Panc1 (cell line): ENCODE measurements around the gene SCYL2. TPM values are rescaled to one million over a fixed set of nuclear protein-coding genes. Genes with fewer than 3 reads are reported as not detected.

Experiments
- ATAC-seq: fragments of 200-7000 bp; cut with Tn5 transposase; 2 replicates; pipeline ENCODE4 v1.9.1; 2020; ENCODE audit warnings: mild to moderate bottlenecking, moderate library complexity
- BruUV-seq: library from RNA; stranded (reverse); fragments of 400-500 nt; replicated peaks from 2 replicates; lab custom pipeline; 2021; lab: Mats Ljungman, UMichigan
- CTCF ChIA-PET: fragments of 300-600 bp; sonication (Branson Sonifier 250); formaldehyde crosslinking; loops from one replicate; lab custom pipeline; 2022; ENCODE audit warnings: antibody characterized with exemption; lab: Charles Lee
- POLR2A ChIA-PET: fragments of 300-600 bp; sonication (Branson Sonifier 250); formaldehyde crosslinking; loops from one replicate; lab custom pipeline; 2022; ENCODE audit warnings: antibody characterized with exemption; lab: Charles Lee
- DNase-seq: peaks from one replicate; pipeline ENCODE4 v3.0.0-alpha.2; 2010; ENCODE audit warnings: low read depth, low spot score
- H3K27ac ChIP-seq: 2 replicates; pipeline ENCODE4 v1.5.1; 2011; ENCODE audit warnings: mild to moderate bottlenecking, low read length, inconsistent platforms
- H3K27me3 ChIP-seq: fragments of 200-500 bp; sonication (Bioruptor generic); 2 replicates; pipeline ENCODE4 v1.6.0; 2014; ENCODE audit warnings: low read length, inconsistent platforms; ENCODE audit not compliant: control insufficient read depth, insufficient read depth
- H3K36me3 ChIP-seq: fragments of 200-500 bp; sonication (Bioruptor generic); 2 replicates; pipeline ENCODE4 v1.5.1; 2014; ENCODE audit warnings: inconsistent platforms, mild to moderate bottlenecking, low read length, moderate library complexity; ENCODE audit not compliant: control insufficient read depth, insufficient read depth
- H3K4me1 ChIP-seq: 2 replicates; pipeline ENCODE4 v1.5.1; 2011; ENCODE audit warnings: inconsistent platforms, mild to moderate bottlenecking, low read length, moderate library complexity; ENCODE audit not compliant: control insufficient read depth, insufficient read depth
- H3K4me3 ChIP-seq, 2 experiments: 2 replicates each; pipeline ENCODE4 v1.5.1; 2011 to 2012; ENCODE audit warnings: low read depth in 2 of 2, low read length in 2 of 2, mild to moderate bottlenecking in 2 of 2, inconsistent platforms in 1 of 2, moderate library complexity in 1 of 2
- H3K9me3 ChIP-seq: fragments of 200-500 bp; sonication (Bioruptor generic); 2 replicates; pipeline ENCODE4 v1.5.1; 2014; ENCODE audit warnings: low read depth, mild to moderate bottlenecking, inconsistent platforms, low read length, moderate library complexity; ENCODE audit not compliant: control insufficient read depth, insufficient read depth
- CTCF ChIP-seq: fragments of 450-650 bp; IDR thresholded peaks from 2 replicates; pipeline ENCODE4 v1.5.1; 2017; ENCODE audit warnings: mild to moderate bottlenecking
- POLR2AphosphoS5 ChIP-seq: IDR thresholded peaks from 2 replicates; pipeline ENCODE4 v1.6.1; 2012; ENCODE audit warnings: mild to moderate bottlenecking, low read depth, low read length, moderate library complexity
- REST ChIP-seq, 2 experiments: IDR thresholded peaks; 2 replicates each; pipeline ENCODE4 v1.6.1; 2011 to 2012; ENCODE audit warnings: low read depth in 2 of 2, control low read depth in 1 of 2, low read length in 1 of 2, mild to moderate bottlenecking in 1 of 2, moderate library complexity in 1 of 2; ENCODE audit not compliant: insufficient read depth in 1 of 2
- SIN3A ChIP-seq: IDR thresholded peaks from 2 replicates; pipeline ENCODE4 v1.6.1; 2012; ENCODE audit warnings: low read depth, mild to moderate bottlenecking, low read length, moderate library complexity, borderline replicate concordance; ENCODE audit not compliant: insufficient read depth
- TCF7L2 ChIP-seq: IDR thresholded peaks from 2 replicates; pipeline ENCODE4 v1.6.1; 2011; ENCODE audit warnings: mild to moderate bottlenecking, low read depth, low read length, inconsistent platforms
- in situ Hi-C: cut with HindIII; loops from 2 replicates; pipeline ENCODE4 v1.10.0; 2016; ENCODE audit warnings: low sequenced_read_pairs, low pct_unique_long_range_greater_than_20kb
- intact Hi-C: fragments of 100-400 bp; cut with micrococcal nuclease; formaldehyde crosslinking; loops from one replicate; pipeline ENCODE4 v1.10.0; 2022; ENCODE audit not compliant: unreplicated experiment
- total RNA-seq: library from RNA; stranded (reverse); gene quantifications from one replicate; pipeline ENCODE4 v1.2.1, GENCODE V29; 2021; ENCODE audit not compliant: unreplicated experiment

Gene SCYL2
- total RNA-seq, 1 experiment from 2014 or later = 45.3 TPM

- POLR2A ChIA-PET = no interaction called here
- no peak overlapping the region for H3K4me3 ChIP-seq
- H3K27ac ChIP-seq = no peak overlapping the region
- TF ChIP-seq TCF7L2 = no peak
- TF ChIP-seq CTCF = no peak
- no peak for TF ChIP-seq REST (IDR thresholded peaks at IDR 0.05; ENCODE audit: insufficient read depth in 1 of 2, low read depth in 2 of 2, low read length in 1 of 2)
- intact Hi-C loops = no loop called here
- ATAC-seq (no peak), DNase-seq (no peak)
- no peaks in the 10 kb centered on the region for H3K9me3 ChIP-seq
- TSS peak; percentile 58 for BruUV-seq
- H3K36me3 ChIP-seq = no peaks in the 10 kb centered on the region; the same call in 1 of the 2 replicates
- in situ Hi-C loops = no loop called here
- no peaks in the 10 kb centered on the region for H3K27me3 ChIP-seq
- CTCF ChIA-PET = no interaction called here
- no peaks in the 10 kb centered on the region for H3K4me1 ChIP-seq
Observed at GRCh38 chr12:100295764-100296555, 29.0 kb downstream of the SCYL2 start.

DNA sequence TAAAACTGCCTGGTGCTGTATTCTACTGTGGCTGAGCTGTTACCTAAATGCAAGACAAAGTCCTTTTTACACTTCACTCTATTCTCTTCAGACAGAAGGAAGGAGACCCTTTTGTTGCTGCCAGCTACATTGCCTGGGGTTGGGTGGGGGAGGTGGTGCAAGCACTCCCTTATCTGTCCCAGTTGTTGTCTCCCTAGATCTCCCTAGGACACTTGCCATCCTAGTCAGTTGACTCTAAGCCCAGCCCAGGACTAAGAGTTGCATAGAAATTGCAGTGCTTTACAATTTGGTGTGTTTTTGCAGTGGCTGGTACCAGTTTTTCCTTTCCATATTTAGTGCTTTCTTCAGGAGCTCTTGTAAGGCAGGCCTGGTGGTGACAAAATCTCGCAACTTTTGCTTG lies 35.1 kb downstream of the SCYL2 start:
- no peaks in the 10 kb centered on the region for H3K27me3 ChIP-seq
- in situ Hi-C loops = no loop called here
- CTCF ChIA-PET = no interaction called here
- no peak overlapping the region for H3K4me3 ChIP-seq
- intact Hi-C loops = no loop called here
- peaks cover 4% of the 10 kb centered on the region; the same call in 1 of the 2 replicates for H3K9me3 ChIP-seq
- TF ChIP-seq REST (IDR thresholded peaks at IDR 0.05; ENCODE audit: insufficient read depth in 1 of 2, low read depth in 2 of 2, low read length in 1 of 2) (no peak), CTCF (no peak), SIN3A (no peak), POLR2AphosphoS5 (no peak), TCF7L2 (no peak)
- H3K36me3 ChIP-seq = no peaks in the 10 kb centered on the region
- DNase-seq = no peak
- ATAC-seq = no peak
- POLR2A ChIA-PET = no interaction called here
- no peaks in the 10 kb centered on the region for H3K4me1 ChIP-seq
- no peak overlapping the region for H3K27ac ChIP-seq
- no TSS peak for BruUV-seq
